Kidney tubule cell (primary cell): Measurements from ENCODE around the gene COG7.
"Not testable (repeated sequence)": the region's sequence is repeated elsewhere in the genome, so short reads cannot be mapped to it uniquely, and the experiment has no call there.

Source experiments
- DNase-seq: peaks from one replicate; pipeline ENCODE4 v3.0.0-alpha.2; 2018; ENCODE audit warnings: low spot score

Gene COG7

GRCh38 chr16:23469814-23470213, 16.8 kb upstream of the COG7 start:
- DNase-seq = peak; percentile 80

DNA sequence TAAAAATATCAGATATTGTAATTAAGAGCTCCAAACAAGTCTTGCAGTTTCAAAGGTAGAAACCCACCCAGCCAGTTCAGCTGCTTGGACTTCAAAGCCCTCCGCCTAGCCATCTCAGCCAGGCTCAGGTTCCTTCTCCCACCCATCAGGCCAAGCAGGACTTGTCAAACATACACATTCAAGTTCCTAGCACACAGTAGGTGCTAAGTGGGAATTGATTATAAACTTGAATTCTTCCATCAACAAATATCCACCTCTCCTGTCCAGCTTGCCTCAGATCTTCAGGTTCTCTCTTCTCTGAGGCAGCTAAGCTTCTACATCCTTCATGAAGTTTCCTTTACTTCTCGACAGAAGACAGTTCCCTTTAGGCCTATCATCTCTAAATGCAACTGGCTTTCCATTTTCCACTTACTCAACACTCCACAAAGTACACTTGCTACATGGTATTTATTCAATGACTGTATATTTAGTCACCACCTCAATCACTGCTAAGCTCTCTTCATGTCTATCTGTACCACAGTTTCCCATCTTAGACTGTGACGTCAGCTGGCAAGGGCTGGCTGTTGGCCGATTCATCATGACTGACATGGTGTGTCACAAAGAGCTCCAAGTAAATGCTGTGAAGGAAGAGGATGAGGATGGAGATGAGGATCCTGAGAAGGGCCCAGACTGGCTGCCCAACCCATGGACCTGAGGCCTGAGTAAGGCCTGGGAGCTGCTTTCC, 13.3 kb upstream of the COG7 start:
- peak; percentile 91 for DNase-seq

DNA sequence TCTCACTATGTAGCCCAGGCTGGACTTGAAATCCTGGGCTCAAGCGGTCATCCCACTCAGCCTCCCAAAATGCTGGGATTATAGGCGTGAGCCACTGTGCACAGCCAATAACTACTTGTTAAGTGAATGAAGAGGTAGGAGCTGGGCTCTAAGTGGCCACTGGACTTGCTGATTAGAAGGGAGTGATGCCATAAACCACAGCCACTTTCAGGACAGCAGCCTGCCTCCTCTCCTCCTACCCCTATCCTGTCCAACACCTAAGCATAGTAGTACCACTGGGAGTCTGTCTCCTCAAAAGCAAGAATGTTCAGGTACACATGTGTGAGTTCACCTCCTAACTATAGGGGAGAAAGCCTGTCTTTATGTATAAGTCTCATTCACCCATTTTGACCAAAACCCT, 12.2 kb upstream of the COG7 start:
- DNase-seq = no peak

- DNase-seq = no peak
These were observed 11.2 kb upstream of the COG7 start for GRCh38 chr16:23464196-23464595.

- peak; percentile 41 for DNase-seq
These were observed 10.0 kb upstream of the COG7 start for GRCh38 chr16:23462994-23463393.

DNA sequence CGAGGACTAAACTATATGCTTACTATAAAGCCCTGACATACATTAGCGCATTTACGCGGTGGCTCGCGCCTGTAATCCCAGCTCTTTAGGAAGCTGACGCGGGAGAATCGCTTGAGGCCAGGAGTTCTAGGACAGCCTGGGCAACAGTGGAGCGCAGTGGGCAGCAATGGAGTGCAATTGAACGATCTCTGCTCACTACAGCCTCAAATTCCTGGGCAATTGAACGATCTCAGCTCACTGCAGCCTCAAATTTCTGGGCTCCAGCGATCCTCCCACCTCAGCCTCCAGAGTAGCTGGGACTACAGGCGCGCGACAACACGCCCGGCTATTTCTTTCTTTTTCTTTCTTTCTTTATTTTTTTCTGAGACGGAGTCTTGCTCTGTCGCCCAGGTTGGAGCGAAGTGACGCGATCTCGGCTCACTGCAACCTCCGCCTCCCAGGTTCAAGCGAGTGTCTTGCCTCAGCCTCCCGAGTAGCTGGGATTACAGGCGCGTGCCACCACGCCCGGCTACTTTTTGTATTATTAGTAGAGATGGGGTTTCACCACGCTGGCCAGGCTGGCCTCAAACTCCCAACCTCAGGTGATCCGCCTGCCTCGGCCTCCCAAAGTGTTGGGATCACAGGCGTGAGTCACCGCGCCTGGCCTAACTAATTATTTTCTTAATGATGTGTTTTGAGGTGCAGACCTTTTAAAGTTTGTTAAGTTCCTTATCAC, 506 bp upstream of the COG7 start:
- no peak for DNase-seq

DNA sequence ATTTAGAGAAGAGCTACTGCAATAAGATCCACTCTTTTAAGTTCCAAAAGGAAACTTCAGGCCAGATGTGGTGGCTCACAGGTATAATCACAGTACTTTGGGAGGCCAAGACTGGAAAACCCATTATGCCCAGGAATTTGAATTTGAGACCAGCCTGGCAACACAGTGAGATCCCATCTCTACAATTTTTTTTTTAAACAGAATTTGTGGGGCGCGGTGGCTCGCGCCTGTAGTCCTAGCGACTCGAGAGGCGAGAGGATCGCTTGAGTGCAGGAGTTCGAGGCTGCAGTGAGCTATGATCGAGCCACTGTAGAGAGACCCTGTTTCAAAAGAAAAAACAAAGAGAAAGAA, 793 bp downstream of the COG7 start:
- no peak for DNase-seq

- DNase-seq = peak; percentile 59
These were observed 4.6 kb downstream of the COG7 start for GRCh38 chr16:23448392-23448791.

GRCh38 chr16:23437542-23437941, 15.4 kb downstream of the COG7 start:
- DNase-seq = not testable (repeated sequence)

DNA sequence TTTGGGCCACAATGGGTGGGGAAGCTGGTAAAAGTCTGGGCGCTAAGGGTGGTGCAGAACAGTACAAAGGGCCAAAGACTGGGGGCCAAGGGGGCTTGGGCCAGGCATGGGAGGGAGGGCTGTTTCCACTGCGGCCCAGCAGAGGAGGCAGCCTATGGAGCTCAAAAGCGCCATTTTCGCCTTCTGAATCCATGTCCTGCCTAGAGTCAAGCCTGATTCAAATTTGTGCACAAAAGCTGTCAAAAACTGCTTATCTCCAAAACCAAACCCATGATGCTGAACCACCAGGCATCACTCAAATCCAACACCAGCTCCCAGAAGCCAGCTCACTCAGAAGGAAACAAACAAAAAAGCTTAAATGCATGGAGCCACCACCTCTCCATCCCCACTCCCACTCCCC, 16.0 kb downstream of the COG7 start:
- DNase-seq = no peak

DNA sequence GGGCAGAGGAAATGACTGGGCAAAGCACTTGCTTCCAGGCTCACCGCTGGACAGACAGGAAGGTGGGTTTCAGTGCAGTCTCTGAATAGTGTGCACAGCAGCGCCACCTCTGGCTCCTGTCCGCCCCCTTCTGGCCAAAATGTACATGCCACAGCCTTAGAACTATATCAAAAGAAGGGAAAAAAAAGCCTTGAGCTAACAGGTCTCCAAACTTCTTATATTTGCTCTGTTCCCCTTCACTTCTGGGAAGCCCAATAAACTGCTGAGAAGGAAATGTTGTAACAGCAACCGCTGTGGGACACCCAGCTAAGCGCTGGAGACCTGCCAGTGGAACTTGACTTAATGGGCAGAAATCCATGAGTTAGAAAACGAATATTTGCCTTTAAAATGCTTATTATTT, 17.5 kb downstream of the COG7 start:
- peak; percentile 61 for DNase-seq

- DNase-seq = peak; percentile 72
These were observed 18.6 kb downstream of the COG7 start for GRCh38 chr16:23434380-23434779.

GRCh38 chr16:23433261-23433920, 19.6 kb downstream of the COG7 start:
- DNase-seq = no peak

- DNase-seq = no peak
These were observed 20.5 kb downstream of the COG7 start for GRCh38 chr16:23432176-23433128.

DNA sequence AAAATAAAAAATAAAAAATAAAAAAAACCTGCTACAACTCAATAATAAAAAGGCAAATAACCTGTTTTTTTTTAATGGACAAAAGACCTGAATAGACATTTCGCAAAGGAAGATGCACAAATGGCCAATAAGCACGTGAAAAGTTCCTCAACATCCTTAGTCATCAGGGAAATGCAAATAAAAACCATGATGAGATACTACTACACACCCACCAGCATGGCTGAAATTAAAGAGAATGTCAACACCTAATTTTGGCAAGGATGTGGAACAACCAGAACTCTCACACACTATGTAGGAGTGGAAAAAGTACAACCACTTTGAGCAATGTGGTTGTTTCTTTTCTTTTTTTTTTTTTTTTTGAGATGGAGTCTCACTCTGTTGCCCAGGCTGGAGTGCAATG, 24.6 kb downstream of the COG7 start:
- no peak for DNase-seq

GRCh38 chr16:23424292-23424958, 28.6 kb downstream of the COG7 start:
- DNase-seq = peak; percentile 54

DNA sequence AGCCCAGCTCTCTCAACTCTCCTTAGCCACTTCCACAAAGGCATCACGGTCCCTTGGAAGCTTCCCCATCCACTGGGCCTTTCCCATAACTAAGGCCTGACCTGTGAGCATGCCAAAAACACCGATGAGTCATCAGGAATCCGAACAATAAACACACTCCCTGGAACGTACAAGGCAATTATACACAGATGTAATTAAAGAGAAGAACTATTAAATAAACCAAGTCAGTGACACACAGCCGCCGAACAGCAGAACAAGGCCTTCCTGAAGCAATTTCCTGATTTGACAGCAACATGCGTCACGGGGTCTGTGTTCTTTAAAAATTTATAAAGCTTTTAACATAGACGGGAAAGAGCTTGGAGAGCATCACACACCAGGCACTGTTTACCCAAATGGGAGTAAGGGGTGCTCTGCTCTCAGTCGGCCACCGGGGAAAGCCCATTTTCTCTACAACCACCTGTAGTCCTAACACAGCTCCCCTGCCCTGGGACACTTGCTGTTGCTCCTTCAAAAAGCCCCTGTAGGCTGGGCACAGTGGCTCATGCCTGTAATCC, 29.4 kb downstream of the COG7 start:
- DNase-seq = peak; percentile 84

DNA sequence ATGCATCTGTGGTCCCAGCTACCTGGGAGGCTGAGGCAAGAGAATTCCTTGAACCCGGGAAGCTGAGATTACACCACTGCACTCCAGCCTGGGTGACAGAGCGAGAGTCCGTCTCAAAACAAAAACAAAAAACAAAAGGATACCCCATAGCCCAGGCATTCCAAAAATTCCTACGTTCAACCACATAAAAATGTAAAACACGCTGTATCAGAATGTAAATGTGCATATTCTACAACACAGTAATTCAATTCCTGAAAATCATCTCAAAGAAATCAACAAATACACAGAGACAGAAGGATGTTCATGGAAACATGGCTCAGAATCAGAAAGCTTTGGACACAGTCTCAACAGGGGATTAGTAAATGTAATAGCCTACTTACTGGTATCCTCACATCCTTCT, 33.0 kb downstream of the COG7 start:
- no peak for DNase-seq

GRCh38 chr16:23416816-23417215, 36.2 kb downstream of the COG7 start:
- DNase-seq = no peak

DNA sequence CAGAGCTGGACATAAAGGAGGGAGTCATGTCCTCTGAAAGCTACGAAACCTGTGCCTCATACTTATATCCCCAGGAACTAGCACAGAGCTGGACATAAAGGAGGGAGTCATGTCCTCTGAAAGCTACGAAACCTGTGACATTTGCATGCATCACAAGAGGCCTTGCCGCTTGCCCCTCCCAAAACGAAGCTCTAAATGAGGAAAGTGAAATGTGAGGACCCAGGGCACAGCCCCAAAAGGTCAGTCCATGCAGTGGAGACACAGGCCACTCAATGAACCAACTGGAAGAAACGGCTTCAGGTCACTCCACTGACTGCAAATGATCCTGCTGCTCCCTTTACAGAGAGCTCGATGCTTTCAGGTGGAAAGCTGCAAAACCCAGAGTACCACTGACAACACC, 38.3 kb downstream of the COG7 start:
- no peak for DNase-seq

DNA sequence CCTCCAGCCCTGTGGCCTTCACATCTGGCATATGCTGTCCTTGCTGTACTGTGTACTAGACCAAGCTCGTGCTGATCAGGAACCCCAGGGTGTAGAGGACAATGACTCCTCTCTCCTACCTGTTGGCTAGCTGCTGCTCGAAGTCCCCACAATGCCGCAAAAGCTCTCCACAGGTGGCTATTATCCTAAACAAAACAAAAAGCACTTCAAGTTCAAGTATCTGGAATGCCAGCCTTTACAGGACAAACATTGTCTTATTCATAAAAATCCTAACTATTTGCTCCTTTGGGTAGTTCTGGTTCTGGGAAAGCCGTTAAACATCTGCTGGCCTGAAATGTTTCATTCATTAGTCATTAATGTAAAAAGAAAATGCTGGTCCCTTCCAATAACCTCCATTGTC, 42.8 kb downstream of the COG7 start:
- DNase-seq = no peak
